ENCODE data around the gene WIPF2.
A peak's percentile ranks its signal among the peaks of the same experiment; 100 is the strongest.

Gene WIPF2

DNA sequence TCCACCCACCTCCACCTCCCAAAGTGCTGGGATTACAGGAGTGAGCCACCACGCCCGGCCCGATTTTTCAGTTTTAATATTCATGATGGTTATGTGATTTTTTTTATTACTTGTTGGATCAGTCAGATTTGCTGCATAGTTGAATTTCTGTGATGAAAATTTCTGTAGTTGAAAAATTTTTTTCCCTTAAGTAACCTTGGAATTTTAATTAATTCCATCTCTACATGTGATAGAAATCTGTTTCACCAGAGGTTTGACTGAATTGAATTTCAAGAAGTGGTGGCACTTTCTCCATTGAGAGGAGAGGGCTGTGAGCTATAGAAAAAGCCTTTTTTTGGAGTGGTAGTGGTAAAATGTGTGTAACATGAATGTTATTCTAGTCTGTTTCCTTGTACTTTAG lies 24.7 kb downstream of the WIPF2 start:
- no peak for DNase-seq (ENCODE audit: low read depth, low spot score)
- no peak overlapping the region for H3K27ac ChIP-seq

DNA sequence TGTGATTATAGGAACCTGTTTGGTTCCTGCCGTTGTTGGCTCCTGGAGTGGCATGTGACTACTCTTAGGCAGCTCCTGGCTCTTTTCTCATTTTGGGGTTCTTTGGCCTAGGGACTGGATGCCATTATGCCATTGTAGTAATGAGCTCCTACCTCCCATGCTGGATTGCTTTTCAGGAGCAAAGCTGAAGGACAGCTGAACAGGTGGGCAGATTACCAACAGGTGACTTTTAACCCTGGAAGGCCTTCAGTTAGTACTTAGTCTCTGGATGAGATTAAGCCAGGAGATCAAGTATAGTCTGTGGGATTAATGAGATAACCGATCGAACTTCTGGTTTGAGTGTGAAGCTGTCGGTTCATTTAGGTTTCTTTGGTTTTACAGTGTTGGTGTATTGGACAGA lies 25.2 kb downstream of the WIPF2 start:
- no peak overlapping the region for H3K27ac ChIP-seq
- DNase-seq (ENCODE audit: low read depth, low spot score), result no peak

GRCh38 chr17:40247926-40248495 lies 28.9 kb downstream of the WIPF2 start:
- H3K27ac ChIP-seq, result no peak overlapping the region
- no peak for DNase-seq (ENCODE audit: low read depth, low spot score)

DNA sequence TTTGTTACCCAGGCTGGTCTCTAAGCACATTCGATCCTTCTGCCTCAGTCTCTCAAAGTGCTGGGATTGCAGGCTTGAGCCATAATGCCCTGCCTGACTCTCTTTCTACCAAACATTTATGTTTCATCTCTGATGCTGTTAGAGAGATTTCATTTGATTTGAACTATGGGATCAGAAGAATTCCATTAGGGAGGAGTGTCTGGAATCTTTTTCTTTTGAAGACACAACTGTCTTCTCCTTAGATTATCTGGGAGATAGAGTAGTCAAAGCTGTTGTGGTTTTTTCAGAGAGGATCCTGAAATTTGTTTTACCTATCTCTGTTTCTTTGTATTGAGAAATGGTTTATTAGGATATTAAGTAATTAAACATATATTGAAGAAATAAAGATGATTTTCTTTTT lies 29.4 kb downstream of the WIPF2 start:
- no peak overlapping the region for H3K27ac ChIP-seq
- no peak for DNase-seq (ENCODE audit: low read depth, low spot score)

DNA sequence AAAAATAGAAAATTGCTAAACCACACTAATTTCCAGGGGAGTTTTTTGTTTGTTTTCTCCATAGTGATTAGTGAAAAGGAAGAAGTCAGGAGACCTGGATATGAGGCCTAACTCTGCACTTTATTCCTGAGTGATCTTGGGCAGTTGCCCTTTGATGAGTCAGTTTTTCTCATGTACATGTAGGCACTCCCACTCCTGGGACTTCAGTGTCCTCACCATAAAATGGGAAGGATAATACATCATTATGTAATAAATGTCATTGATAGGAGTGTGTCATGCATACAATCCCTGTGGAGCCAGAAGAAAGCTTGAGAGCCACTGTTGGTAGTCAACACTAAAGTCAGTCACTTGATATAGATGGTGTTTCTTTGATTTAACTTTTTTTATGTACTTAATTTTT lies 32.5 kb downstream of the WIPF2 start:
- peak; percentile 16 for DNase-seq (ENCODE audit: low read depth, low spot score)
- peak overlapping the region; percentile 25 for H3K27ac ChIP-seq

DNA sequence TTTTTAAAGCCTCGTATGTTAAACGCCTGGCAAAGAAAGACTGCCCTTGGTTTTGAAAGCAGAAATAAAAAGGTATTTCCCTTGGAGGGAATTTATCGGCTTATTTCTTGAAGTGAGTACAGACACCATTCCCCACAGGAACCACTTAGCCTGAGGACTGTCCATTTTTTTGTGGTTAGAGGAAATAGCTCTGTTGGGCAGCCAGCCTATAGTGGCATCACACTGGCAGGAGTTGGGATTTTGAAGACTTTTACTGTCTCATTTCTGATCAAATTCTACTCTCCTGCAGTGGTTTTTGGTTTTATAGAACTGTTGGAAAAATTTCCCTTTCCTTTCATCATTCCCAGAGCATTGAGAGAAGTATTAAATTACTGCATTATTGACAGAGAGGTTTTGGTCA lies 34.5 kb downstream of the WIPF2 start:
- no peak overlapping the region for H3K27ac ChIP-seq
- no peak for DNase-seq (ENCODE audit: low read depth, low spot score)

DNA sequence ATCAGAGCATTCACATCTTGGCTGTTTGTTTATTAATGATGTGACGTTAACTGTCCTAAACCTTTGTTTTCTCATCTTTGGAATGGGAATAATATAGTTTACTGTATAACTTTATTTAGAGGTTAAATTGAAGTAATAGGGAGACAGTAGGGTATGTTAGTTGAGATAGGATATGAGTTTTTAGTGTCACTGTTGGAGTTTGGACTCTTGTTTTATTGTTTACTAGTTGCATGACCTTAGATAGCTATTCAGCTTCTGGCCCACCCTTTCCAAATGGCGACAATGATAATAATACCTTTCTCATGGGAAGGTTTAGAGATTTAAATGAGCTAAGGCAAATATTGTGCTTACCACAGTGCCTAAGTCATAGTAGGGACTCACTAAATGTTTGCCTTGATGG lies 40.4 kb downstream of the WIPF2 start:
- no peak for DNase-seq (ENCODE audit: low read depth, low spot score)
- no peak overlapping the region for H3K27ac ChIP-seq

DNA sequence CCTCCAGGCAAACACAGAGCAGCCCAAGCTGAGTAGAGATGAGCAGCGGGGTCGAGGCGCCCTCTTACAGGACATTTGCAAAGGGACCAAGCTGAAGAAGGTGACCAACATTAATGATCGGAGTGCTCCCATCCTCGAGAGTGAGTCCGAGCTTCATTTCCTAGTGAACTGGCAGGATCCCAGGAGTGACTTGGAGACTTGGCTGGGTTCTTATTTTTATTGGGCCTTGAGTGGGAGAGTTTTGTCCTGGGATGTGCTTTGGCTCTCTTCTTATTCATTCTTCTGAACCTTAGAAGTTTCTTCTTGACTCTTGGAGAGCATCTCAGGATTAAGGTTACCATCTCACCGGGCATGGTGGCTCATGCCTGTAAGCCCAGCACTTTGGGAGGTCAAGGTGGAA lies 41.4 kb downstream of the WIPF2 start:
- no peak for DNase-seq (ENCODE audit: low read depth, low spot score)
- no peak overlapping the region for H3K27ac ChIP-seq

DNA sequence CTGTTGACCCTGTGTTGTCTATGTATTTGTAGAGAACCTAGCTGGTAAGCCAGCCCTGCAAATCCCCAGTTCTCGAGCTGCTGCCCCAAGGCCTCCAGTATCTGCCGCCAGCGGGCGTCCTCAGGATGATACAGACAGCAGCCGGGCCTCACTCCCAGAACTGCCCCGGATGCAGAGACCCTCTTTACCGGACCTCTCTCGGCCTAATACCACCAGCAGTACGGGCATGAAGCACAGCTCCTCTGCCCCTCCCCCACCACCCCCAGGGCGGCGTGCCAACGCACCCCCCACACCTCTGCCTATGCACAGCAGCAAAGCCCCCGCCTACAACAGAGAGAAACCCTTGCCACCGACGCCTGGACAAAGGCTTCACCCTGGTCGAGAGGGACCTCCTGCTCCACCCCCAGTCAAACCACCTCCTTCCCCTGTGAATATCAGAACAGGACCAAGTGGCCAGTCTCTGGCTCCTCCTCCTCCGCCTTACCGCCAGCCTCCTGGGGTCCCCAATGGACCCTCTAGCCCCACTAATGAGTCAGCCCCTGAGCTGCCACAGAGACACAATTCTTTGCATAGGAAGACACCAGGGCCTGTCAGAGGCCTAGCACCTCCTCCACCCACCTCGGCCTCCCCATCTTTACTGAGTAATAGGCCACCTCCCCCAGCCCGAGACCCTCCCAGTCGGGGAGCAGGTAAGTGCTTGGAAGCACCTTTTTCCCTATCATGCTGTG lies 45.5 kb downstream of the WIPF2 start:
- H3K27ac ChIP-seq, result no peak overlapping the region
- no peak for DNase-seq (ENCODE audit: low read depth, low spot score)

- no peak overlapping the region for H3K27ac ChIP-seq
- no peak for DNase-seq (ENCODE audit: low read depth, low spot score)
Observed at GRCh38 chr17:40265337-40265736, 46.2 kb downstream of the WIPF2 start.

GRCh38 chr17:40266882-40267281 lies 47.8 kb downstream of the WIPF2 start:
- H3K27ac ChIP-seq, result no peak overlapping the region
- no peak for DNase-seq (ENCODE audit: low read depth, low spot score)

DNA sequence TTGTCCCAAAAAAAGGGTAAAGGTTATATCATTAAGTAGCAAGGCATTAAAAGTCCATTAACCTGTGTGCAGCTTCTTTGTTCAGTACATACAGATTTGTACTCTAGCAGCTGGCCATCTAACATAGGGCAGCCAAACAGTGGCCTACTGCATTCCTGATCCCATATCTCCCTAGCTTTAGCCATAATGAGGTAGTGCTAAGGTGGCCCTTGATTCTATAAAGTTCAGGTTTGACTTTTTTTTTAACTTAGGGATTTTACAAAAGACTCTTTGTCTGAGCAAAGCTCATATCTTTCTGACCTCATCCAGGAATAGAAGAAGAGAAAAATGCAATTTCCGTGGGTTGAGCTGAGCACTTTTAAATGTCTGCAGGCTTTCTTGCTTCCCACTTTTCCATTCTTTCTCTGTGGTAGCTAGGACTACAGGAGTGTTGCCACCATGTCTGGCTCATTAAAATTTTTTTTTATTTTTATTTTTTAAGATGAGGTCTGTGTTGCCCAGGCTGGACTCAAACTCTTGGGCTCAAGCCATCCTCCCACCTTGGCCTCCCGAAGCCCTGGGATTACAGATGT lies 49.1 kb downstream of the WIPF2 start:
- DNase-seq (ENCODE audit: low read depth, low spot score), result no peak
- H3K27ac ChIP-seq, result no peak overlapping the region

DNA sequence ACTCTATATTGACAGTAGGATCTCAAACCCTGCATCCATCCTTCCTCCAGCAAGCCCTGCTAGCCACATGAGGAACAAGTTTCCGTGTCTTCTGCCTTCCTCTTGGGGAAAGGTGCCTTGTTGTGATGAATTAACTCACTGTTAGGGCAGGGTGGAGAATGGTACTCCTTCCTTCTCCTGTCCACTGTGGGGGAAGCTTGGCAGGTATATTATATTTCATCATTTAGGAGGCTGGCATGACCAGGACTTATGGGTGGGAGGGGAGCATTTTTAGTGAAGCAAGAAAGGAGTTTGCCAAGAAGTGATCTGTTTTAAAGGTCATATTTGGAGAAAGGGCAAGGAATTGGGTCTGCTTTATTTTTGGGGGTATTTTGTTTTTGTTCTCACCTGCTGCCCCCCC lies 59.3 kb downstream of the WIPF2 start:
- H3K27ac ChIP-seq, result no peak overlapping the region
- DNase-seq (ENCODE audit: low read depth, low spot score), result no peak

DNA sequence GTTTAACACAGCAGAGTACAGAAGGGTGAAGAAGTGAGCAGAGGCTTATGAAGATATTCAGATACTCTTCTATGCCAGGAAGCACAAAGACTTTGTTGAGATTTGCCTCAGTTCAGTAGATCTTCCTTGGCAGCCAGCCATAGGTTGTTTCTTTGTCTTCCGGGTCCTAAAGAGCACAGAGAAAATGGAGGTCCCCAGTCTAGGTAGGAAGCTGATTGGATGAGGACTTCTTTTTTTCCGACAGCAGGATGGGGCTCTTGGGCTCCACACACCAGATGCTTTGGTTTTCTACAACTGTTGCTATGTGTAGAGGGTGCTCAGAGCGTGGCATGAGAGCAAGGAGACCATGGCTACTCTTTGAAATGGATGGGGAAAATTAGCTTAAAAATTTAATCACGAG lies 60.3 kb downstream of the WIPF2 start:
- no peak overlapping the region for H3K27ac ChIP-seq

GRCh38 chr17:40281663-40282062 lies 62.6 kb downstream of the WIPF2 start:
- H3K27ac ChIP-seq, result no peak overlapping the region

More for the DNA sequence above, 60.3 kb downstream of the WIPF2 start:
- no peak for DNase-seq (ENCODE audit: low read depth, low spot score)

GRCh38 chr17:40283662-40284061 lies 64.6 kb downstream of the WIPF2 start:
- H3K27ac ChIP-seq, result peak overlapping the region; percentile 94
- peak; percentile 91 for DNase-seq (ENCODE audit: low read depth, low spot score)

More at GRCh38 chr17:40281663-40282062, 62.6 kb downstream of the WIPF2 start:
- no peak for DNase-seq (ENCODE audit: low read depth, low spot score)

DNA sequence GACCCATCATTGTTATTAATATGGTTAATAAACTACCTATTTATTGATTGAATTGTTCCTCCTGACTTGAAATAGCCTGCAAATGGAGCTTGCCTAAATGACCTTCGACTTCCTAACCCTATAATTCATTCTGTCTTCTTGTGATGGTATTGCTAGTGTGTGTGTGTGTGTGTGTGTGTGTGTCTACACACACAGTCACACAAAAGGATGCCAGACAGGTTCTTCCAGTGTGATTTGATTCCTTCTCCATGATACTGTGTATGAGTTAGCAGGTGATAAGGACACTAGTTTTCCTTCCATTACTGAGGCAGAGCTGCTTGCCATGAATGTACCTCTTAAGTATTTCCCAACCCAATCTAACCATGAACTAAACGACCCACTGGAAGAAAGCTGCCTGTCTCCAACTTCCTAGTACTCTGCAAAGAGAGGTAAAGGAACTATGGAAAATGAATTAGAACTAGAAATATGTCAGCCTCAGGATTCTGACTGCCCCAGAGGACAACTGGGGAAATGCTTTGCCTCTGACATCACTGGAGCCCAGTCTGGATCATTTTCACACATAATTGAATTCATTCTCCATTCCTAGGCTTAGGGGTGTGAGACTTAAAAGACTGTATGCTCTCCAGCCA lies 65.1 kb downstream of the WIPF2 start:
- peak overlapping the region; percentile 94 for H3K27ac ChIP-seq
- peak; percentile 99 for DNase-seq (ENCODE audit: low read depth, low spot score)

- no peak overlapping the region for H3K27ac ChIP-seq
- no peak for DNase-seq (ENCODE audit: low read depth, low spot score)
Observed at GRCh38 chr17:40286473-40286872, 67.4 kb downstream of the WIPF2 start.

DNA sequence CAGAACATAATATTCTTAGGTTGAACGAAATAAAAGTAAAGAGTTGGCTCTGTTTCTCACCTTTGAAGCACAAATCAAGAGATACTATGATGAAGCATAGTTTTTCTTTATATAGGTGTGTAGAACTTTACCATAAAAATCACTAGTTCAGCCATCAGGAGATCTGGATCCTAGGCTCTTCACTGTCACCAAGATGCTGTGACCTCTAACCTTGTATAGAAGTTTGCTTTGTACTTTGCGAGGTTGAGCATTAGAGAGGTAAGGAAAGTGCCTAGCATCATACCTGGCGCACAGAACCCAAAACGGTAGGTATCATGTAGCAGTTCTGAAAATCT lies 68.0 kb downstream of the WIPF2 start:
- no peak for DNase-seq (ENCODE audit: low read depth, low spot score)
- no peak overlapping the region for H3K27ac ChIP-seq

DNA sequence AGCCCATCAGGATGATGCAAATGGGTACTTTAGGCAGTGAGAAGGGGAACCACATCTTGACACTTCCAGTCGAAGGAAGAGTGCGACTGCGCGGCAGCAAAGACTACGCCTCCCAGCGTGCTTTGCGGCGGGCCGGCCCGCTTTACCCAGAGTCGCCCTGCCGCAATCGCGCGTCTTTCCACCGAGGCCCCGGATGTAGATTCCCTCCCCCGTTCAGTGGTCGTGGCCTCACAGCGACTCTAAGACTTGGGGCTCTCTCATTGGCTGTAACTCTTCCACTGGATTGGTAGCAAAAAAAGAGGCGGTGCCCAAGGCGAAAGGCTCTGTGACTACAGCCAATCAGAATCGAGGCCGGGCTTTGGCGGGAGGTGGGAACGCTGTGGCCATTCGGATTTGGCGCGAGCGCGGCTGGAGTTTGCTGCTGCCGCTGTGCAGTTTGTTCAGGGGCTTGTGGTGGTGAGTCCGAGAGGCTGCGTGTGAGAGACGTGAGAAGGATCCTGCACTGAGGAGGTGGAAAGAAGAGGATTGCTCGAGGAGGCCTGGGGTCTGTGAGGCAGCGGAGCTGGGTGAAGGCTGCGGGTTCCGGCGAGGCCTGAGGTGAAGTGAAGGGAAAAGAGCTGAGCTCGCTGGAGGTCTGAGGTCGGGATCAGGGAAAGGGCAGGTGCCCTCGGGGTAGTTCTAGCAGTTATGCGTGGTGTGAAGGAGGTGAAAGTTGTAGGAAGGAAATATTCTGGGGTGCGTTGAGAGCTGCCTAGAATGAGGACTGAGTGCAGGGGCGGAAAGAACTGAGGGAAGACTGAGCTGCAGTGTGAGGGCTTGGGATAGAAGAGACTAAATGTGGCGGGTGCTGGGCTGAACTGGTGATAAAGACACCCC lies 68.6 kb downstream of the WIPF2 start, which contains the start of gene CDC6:
Gene CDC6 (plus strand): TSS at position 386 of the 876 bp plus-strand sequence. CDS start 1,542 bp downstream, outside the sequence.
- peak; percentile 94 for DNase-seq (ENCODE audit: low read depth, low spot score)
- H3K27ac ChIP-seq, result peak within 1 kb of the TSS; percentile 19

Measured in epithelial cell of prostate (primary cell).